Measurements from ENCODE around the gene MYO1E. TPM values are rescaled to one million over a fixed set of nuclear protein-coding genes. Genes with fewer than 3 reads are reported as not detected.
"Not testable (repeated sequence)": the region's sequence is repeated elsewhere in the genome, so short reads cannot be mapped to it uniquely, and the experiment has no call there.

The MYO1E gene
- total RNA-seq, 2 donors from 2014 or later: 47.8 to 65.6 TPM

DNA sequence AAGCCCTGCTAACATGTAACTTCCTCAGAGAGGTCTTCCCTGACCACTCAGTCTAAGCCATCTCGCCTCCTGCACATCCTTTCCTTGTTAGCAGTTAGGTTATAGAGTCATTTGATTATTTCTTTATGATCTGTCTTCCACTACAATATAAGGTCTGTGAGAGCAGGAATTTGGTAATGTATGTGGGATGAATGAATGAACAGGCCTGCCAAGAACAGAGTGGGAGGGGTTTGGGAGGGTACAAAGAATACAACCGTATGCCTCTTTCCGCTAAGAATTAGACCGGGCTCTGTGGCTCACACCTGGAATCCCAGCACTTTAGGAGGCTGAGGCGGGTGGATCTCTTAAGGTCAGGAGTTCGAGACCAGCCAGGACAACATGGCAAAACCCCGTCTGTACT is 32.4 kb upstream of the MYO1E start:
- no peaks in the 10 kb centered on the region for H3K9me3 Mint-ChIP-seq
- H3K27ac Mint-ChIP-seq: no peak overlapping the region
- no peak for DNase-seq
- H3K4me1 Mint-ChIP-seq: peaks cover 14% of the 10 kb centered on the region
- H3K27me3 ChIP-seq (ENCODE audit: control insufficient read depth, insufficient read depth, low read length, poor library complexity, severe bottlenecking): no peaks in the 10 kb centered on the region
- H3K27me3 Mint-ChIP-seq (ENCODE audit: insufficient read depth): peaks cover 49% of the 10 kb centered on the region
- H3K27ac ChIP-seq (ENCODE audit: low read depth, low read length): no peak overlapping the region
- no peaks in the 10 kb centered on the region for H3K36me3 ChIP-seq (ENCODE audit: control insufficient read depth, insufficient read depth, low read length)
- H3K36me3 Mint-ChIP-seq (ENCODE audit: low read depth): no peaks in the 10 kb centered on the region
- WGBS, 2 experiments (ENCODE audit: insufficient coverage in 1 of 2, insufficient read length in 1 of 2): 76 to 93% methylated on average over 5 to 7 of the region's 7 CpGs
- TF ChIP-seq, protein P1, sequence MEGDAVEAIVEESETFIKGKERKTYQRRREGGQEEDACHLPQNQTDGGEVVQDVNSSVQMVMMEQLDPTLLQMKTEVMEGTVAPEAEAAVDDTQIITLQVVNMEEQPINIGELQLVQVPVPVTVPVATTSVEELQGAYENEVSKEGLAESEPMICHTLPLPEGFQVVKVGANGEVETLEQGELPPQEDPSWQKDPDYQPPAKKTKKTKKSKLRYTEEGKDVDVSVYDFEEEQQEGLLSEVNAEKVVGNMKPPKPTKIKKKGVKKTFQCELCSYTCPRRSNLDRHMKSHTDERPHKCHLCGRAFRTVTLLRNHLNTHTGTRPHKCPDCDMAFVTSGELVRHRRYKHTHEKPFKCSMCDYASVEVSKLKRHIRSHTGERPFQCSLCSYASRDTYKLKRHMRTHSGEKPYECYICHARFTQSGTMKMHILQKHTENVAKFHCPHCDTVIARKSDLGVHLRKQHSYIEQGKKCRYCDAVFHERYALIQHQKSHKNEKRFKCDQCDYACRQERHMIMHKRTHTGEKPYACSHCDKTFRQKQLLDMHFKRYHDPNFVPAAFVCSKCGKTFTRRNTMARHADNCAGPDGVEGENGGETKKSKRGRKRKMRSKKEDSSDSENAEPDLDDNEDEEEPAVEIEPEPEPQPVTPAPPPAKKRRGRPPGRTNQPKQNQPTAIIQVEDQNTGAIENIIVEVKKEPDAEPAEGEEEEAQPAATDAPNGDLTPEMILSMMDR (conservative IDR thresholded peaks at IDR 0.05): no peak
- H3K4me3 ChIP-seq (ENCODE audit: low read length): no peak overlapping the region
- no peaks in the 10 kb centered on the region for H3K4me1 ChIP-seq (ENCODE audit: control insufficient read depth, insufficient read depth, low read length)
- no peaks in the 10 kb centered on the region for H3K9me3 ChIP-seq (ENCODE audit: control insufficient read depth, low read length)
- no peak overlapping the region for H3K4me3 Mint-ChIP-seq
- H3K9ac ChIP-seq (ENCODE audit: extremely low read depth, low read length, poor library complexity, severe bottlenecking): no peak overlapping the region

DNA sequence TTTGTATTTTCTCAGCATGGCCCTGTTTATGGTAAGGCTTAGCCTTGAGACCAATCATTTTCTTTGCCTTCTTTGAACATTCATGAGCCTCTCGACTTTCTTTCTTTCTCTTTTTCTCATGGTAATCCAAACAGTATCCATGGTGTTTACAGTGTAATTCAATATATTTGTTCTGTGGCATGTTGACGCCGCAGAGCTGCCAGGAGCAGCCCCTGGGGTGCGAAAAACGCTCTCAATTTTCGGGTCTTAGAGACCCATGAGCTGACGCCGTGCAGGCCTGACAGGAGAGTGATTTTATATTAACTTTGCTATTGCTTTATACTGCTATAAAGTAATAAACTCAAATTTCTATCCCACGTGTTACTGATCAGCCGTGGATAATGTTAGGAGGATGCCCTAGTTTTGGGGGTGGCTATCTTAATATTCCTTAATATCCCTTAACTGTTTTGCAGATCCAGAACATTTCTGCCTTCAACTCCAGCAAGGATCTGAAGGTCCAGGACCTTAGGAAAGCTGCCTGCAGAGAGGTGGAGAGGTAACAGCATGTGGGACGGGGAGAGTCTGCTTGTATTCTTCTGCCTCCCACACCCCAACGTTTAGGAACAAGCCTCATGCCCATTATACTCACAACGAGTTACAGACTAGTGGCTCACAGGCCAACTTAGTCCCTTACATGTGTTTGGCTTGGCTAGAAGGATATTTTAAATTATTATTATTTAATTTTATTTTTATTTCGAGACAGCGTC is 29.3 kb upstream of the MYO1E start:
- Histone ChIP-seq H3K9me3 (ENCODE audit: control insufficient read depth, low read length) (no peaks in the 10 kb centered on the region), H3K9ac (ENCODE audit: extremely low read depth, low read length, poor library complexity, severe bottlenecking) (no peak overlapping the region), H3K27me3 (ENCODE audit: control insufficient read depth, insufficient read depth, low read length, poor library complexity, severe bottlenecking) (no peaks in the 10 kb centered on the region), H3K4me3 (ENCODE audit: low read length) (no peak overlapping the region), H3K27ac (ENCODE audit: low read depth, low read length) (no peak overlapping the region), H3K4me1 (ENCODE audit: control insufficient read depth, insufficient read depth, low read length) (no peaks in the 10 kb centered on the region), H3K36me3 (ENCODE audit: control insufficient read depth, insufficient read depth, low read length) (no peaks in the 10 kb centered on the region)
- no peak for DNase-seq
- Mint-ChIP-seq H3K4me1 (peaks cover 17% of the 10 kb centered on the region), H3K9me3 (no peaks in the 10 kb centered on the region), H3K4me3 (no peak overlapping the region), H3K36me3 (ENCODE audit: low read depth) (no peaks in the 10 kb centered on the region), H3K27me3 (ENCODE audit: insufficient read depth) (peaks cover 56% of the 10 kb centered on the region), H3K27ac (no peak overlapping the region)
- TF ChIP-seq, protein P1 (conservative IDR thresholded peaks at IDR 0.05): no peak
- 56% methylated on average over 14 of the region's 15 CpGs; no CpG with 5 or more reads in 1 of the 2 experiments for WGBS, 2 experiments (ENCODE audit: insufficient coverage in 1 of 2, insufficient read length in 1 of 2)

DNA sequence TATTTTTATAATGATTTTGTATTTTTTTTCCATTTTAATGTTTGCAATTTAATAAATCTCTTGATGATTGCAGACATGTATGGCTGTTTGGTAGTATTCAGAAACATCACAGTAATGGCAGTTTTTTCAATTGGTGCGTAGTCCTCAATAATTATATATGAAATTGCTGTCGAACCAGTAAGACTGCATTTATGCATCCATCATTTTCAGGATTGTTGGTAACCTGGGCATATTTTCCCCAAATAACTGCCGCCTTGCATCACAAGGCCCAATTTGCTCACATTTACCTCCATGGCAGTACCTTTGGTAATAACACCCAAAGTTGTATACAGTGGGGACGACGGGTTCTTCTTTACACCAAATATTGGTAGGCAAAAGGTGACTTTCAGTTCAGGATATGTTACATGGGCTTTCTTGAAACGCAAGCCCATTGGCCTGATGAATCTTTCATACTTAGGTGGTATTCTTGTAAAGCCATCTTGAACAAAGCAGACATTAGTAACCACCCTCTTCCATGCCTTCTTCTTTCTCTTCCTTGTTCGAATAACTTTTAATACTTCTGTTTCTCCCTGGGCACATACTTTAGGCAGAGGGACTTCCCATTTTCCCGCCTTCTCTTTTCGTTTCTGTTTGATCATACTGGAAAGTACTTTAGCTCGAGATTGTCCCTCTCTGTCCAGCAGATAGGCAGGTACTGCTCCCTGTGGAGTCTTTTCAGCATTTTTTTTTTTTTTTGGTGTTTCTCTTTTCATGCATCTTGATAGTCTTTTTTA is 28.6 kb upstream of the MYO1E start:
- H3K36me3 ChIP-seq (ENCODE audit: control insufficient read depth, insufficient read depth, low read length); H3K4me3 Mint-ChIP-seq; H3K4me3 ChIP-seq (ENCODE audit: low read length); H3K27me3 ChIP-seq (ENCODE audit: control insufficient read depth, insufficient read depth, low read length, poor library complexity, severe bottlenecking); H3K27ac Mint-ChIP-seq; H3K9ac ChIP-seq (ENCODE audit: extremely low read depth, low read length, poor library complexity, severe bottlenecking); H3K4me1 ChIP-seq (ENCODE audit: control insufficient read depth, insufficient read depth, low read length); H3K36me3 Mint-ChIP-seq (ENCODE audit: low read depth); H3K9me3 ChIP-seq (ENCODE audit: control insufficient read depth, low read length); H3K9me3 Mint-ChIP-seq; H3K27ac ChIP-seq (ENCODE audit: low read depth, low read length); DNase-seq: not testable (repeated sequence)
- H3K27me3 Mint-ChIP-seq (ENCODE audit: insufficient read depth): peaks cover 53% of the 10 kb centered on the region
- peaks cover 17% of the 10 kb centered on the region for H3K4me1 Mint-ChIP-seq
- WGBS, 2 experiments (ENCODE audit: insufficient coverage in 1 of 2, insufficient read length in 1 of 2): 87 to 92% methylated on average over 10 of the region's 10 CpGs
